K562 (cell line): ENCODE measurements around the gene KRTAP19-5. TPM values are rescaled to one million over a fixed set of nuclear protein-coding genes. Genes with fewer than 3 reads are reported as not detected.

Experiments used
- ATAC-seq: fragments of 200-7000 bp; cut with Tn5 transposase; 3 replicates; pipeline ENCODE4 v1.9.1; 2020; ENCODE audit warnings: moderate library complexity
- BruUV-seq: library from RNA; stranded (reverse); fragments of 400-500 nt; replicated peaks from 2 replicates; lab custom pipeline; 2021; lab: Mats Ljungman, UMichigan
- CTCF ChIA-PET: fragments of 300-600 bp; formaldehyde crosslinking; extraction: SDS; loops from one replicate; lab custom pipeline; 2021; ENCODE audit warnings: low intra/inter-chr PET ratio; lab: Yijun Ruan, JAX
- POLR2A ChIA-PET: fragments of 300-600, 350-650 bp; sonication (Branson Sonifier 250); formaldehyde crosslinking; extraction: SDS; loops from one replicate; lab custom pipeline; 2021; ENCODE audit warnings: antibody characterized with exemption, inconsistent platforms; lab: Yijun Ruan, JAX
- DNase-seq, 4 experiments: peaks; one replicate each; pipeline versions ENCODE4 v3.0.0 to v3.0.0-alpha.2; 2011 to 2018; ENCODE audit warnings: low spot score in 3 of 4, mixed read lengths in 3 of 4; ENCODE audit errors: extremely low read depth in 1 of 4
- FAIRE-seq: peaks from 2 replicates; lab custom pipeline; 2011; peaks lifted over from hg19 to GRCh38; lab: Jason Lieb, UNC
- H2AFZ ChIP-seq: 2 replicates; pipeline ENCODE4 v1.6.0; 2011; ENCODE audit warnings: low read depth, low read length, control low read depth, inconsistent platforms
- H3K27ac ChIP-seq: fragments of 200-600 bp; 3 replicates; pipeline ENCODE4 v1.8.0; 2011; ENCODE audit warnings: low read depth, mild to moderate bottlenecking, control low read depth, inconsistent platforms, low read length, moderate library complexity, mixed read lengths; ENCODE audit errors: extremely low read depth
- H3K27me3 ChIP-seq, 2 experiments: fragments of 300-600 bp in 1 of 2; 2 replicates in 1 of 2; 3 replicates in 1 of 2; pipeline versions ENCODE4 v1.6.0 to v1.8.0; 2011; ENCODE audit warnings: inconsistent platforms in 2 of 2, low read length in 2 of 2, mild to moderate bottlenecking in 1 of 2, mixed read lengths in 1 of 2, moderate library complexity in 1 of 2; ENCODE audit not compliant: control insufficient read depth in 2 of 2, insufficient read depth in 2 of 2
- H3K36me3 ChIP-seq: fragments of 300-600 bp; 3 replicates; pipeline ENCODE4 v1.8.0; 2011; ENCODE audit warnings: mild to moderate bottlenecking, low read length, inconsistent platforms; ENCODE audit not compliant: control insufficient read depth, insufficient read depth
- H3K4me1 ChIP-seq, 2 experiments: fragments of 200-600 bp in 1 of 2; replicated peaks in 1 of 2; 2 replicates in 1 of 2; 3 replicates in 1 of 2; pipeline versions ENCODE4 v1.5.1 to v1.8.0; 2011; ENCODE audit warnings: inconsistent platforms in 2 of 2, low read length in 2 of 2, mild to moderate bottlenecking in 1 of 2, mixed read lengths in 1 of 2, moderate library complexity in 1 of 2; ENCODE audit not compliant: control insufficient read depth in 2 of 2, insufficient read depth in 2 of 2
- H3K4me2 ChIP-seq: 2 replicates; pipeline ENCODE4 v1.6.1; 2011; ENCODE audit warnings: low read length, control low read depth, inconsistent platforms, mixed read lengths; ENCODE audit not compliant: insufficient read depth
- H3K4me3 ChIP-seq: fragments of 200-600 bp; sonication (generic), shearing (Covaris generic); 2 replicates; pipeline ENCODE4 v1.5.1; 2016; ENCODE audit warnings: control low read depth, inconsistent platforms
- H3K79me2 ChIP-seq: fragments of 200-600 bp; 3 replicates; pipeline ENCODE4 v1.8.0; 2011; ENCODE audit warnings: low read length, inconsistent platforms; ENCODE audit not compliant: control insufficient read depth, insufficient read depth
- H3K9ac ChIP-seq, 2 experiments: 2 replicates each; pipeline versions ENCODE4 v1.6.0 to v1.6.1; 2011; ENCODE audit warnings: low read depth in 2 of 2, low read length in 2 of 2, control low read depth in 1 of 2, inconsistent platforms in 1 of 2, mild to moderate bottlenecking in 1 of 2, mixed read lengths in 1 of 2; ENCODE audit not compliant: insufficient read depth in 1 of 2
- H3K9me1 ChIP-seq: one replicate; pipeline ENCODE4 v1.6.0; 2011; ENCODE audit warnings: inconsistent platforms, mild to moderate bottlenecking, low read length, moderate library complexity; ENCODE audit not compliant: control insufficient read depth, insufficient read depth
- H3K9me3 ChIP-seq: replicated peaks from 2 replicates; pipeline ENCODE4 v1.5.1; 2011; ENCODE audit warnings: low read depth, low read length, inconsistent platforms; ENCODE audit not compliant: control insufficient read depth, insufficient read depth
- H4K20me1 ChIP-seq: replicated peaks from 2 replicates; pipeline ENCODE4 v1.6.1; 2011; ENCODE audit warnings: low read length, inconsistent platforms, mixed read lengths; ENCODE audit not compliant: control insufficient read depth, insufficient read depth
- BMI1 ChIP-seq: fragments of 150-350 bp; IDR thresholded peaks from 2 replicates; pipeline ENCODE4 v1.6.1; 2014; ENCODE audit warnings: low read length
- CXXC5 ChIP-seq: fragments of 250-450 bp; sonication (Bioruptor Pico); IDR thresholded peaks from 2 replicates; pipeline ENCODE4 v1.8.0; 2022; ENCODE audit warnings: inconsistent platforms, mild to moderate bottlenecking, moderate library complexity
- EP400 ChIP-seq: fragments of 450-650 bp; IDR thresholded peaks from 2 replicates; pipeline ENCODE4 v1.6.1; 2017; ENCODE audit warnings: antibody characterized with exemption, mild to moderate bottlenecking, moderate library complexity
- FOS ChIP-seq: IDR thresholded peaks from 3 replicates; pipeline ENCODE4 v1.6.1; 2011; ENCODE audit not compliant: insufficient read length; ENCODE audit errors: extremely low read depth
- JUNB ChIP-seq: fragments of 450-650 bp; formaldehyde crosslinking; conservative IDR thresholded peaks from 2 replicates; pipeline ENCODE4 v1.4.0; 2020; ENCODE audit warnings: mild to moderate bottlenecking
- KDM2B ChIP-seq: fragments of 250-450 bp; sonication (Bioruptor Pico); IDR thresholded peaks from 2 replicates; pipeline ENCODE4 v1.8.0; 2021; ENCODE audit warnings: mild to moderate bottlenecking, moderate library complexity
- MEF2D ChIP-seq: conservative IDR thresholded peaks from 2 replicates; pipeline ENCODE4 v1.6.1; 2016; ENCODE audit warnings: low read depth, missing genetic modification characterization, missing compliant biosample characterization
- RBM15 ChIP-seq: fragments of 200-400 bp; formaldehyde crosslinking; IDR thresholded peaks from 2 replicates; pipeline ENCODE4 v1.6.1; 2018; ENCODE audit warnings: mild to moderate bottlenecking, low read length, moderate library complexity; ENCODE audit not compliant: insufficient read depth
- ZNF274 ChIP-seq: IDR thresholded peaks from 2 replicates; pipeline ENCODE4 v1.6.1; 2011; ENCODE audit warnings: low read depth, mild to moderate bottlenecking, low read length, moderate library complexity, borderline replicate concordance
- WGBS: fragments of 100-300 bp; shearing (Covaris generic); methylation state at CpG from one replicate; pipeline ENCODE4 v1.1.6; 2016; ENCODE audit warnings: low coverage, mixed read lengths; ENCODE audit not compliant: insufficient coverage; ENCODE audit errors: missing lambda C conversion rate; 5-methylcytosine and 5-hydroxymethylcytosine counted together
- in situ Hi-C: fragments of 300-500 bp; cut with MboI; formaldehyde crosslinking; loops from 4 replicates; pipeline ENCODE4 v1.15.0; 2018; ENCODE audit warnings: inconsistent platforms, mixed read lengths
- intact Hi-C: fragments of 100-400 bp; cut with micrococcal nuclease; formaldehyde crosslinking; loops from 2 replicates; pipeline ENCODE4 v1.14.2; 2022
- polyA plus RNA-seq, 8 experiments: library from polyadenylated mRNA; depleted of rRNA in 4 of 8; stranded (reverse) in 5 of 8; unstranded in 3 of 8; fragments of >200 nt; fragmentation: Nextera tagmentation in 2 of 8; fragmentation: Illumina TruSeq in 1 of 8; extraction: Ambion mirVana in 2 of 8; extraction: Trizol in 1 of 8; gene quantifications; 2 replicates each; pipeline versions ENCODE4 v1.2.1 to v1.2.3, GENCODE V29; 2011 to 2014; ENCODE audit warnings: inconsistent platforms in 1 of 8, missing spikeins in 1 of 8
- total RNA-seq, 7 experiments: library from RNA; depleted of rRNA in 6 of 7; stranded (reverse); fragments of >200 nt in 6 of 7; fragmentation: Illumina TruSeq in 2 of 7; extraction: Trizol in 2 of 7; gene quantifications; 2 replicates each; pipeline versions ENCODE4 v1.2.1 to v1.2.3, GENCODE V29; 2011 to 2021; ENCODE audit warnings: low replicate concordance in 1 of 7
- TF ChIP-seq, protein P1 (sequence below): IDR thresholded peaks from 2 replicates; pipeline ENCODE4 v1.6.1; 2014; ENCODE audit warnings: antibody characterized with exemption
- TF ChIP-seq, protein P2 (sequence below): fragments of 250-450 bp; sonication (Bioruptor Pico); IDR thresholded peaks from 2 replicates; pipeline ENCODE4 v1.9.0; 2021; ENCODE audit warnings: mild to moderate bottlenecking
- TF ChIP-seq, protein P3 (sequence below): fragments of 250-450 bp; sonication (Bioruptor Pico); IDR thresholded peaks from 2 replicates; pipeline ENCODE4 v1.8.0; 2022; ENCODE audit warnings: moderate library complexity, mild to moderate bottlenecking, inconsistent platforms
- TF ChIP-seq, protein P4 (sequence below), 2 experiments: fragments of 450-650 bp in 1 of 2; IDR thresholded peaks; 2 replicates each; pipeline ENCODE4 v1.6.1; 2011 to 2017; ENCODE audit warnings: low read depth in 2 of 2, antibody characterized with exemption in 1 of 2, borderline replicate concordance in 1 of 2, low read length in 1 of 2, mild to moderate bottlenecking in 1 of 2, mixed read lengths in 1 of 2; ENCODE audit not compliant: control insufficient read depth in 1 of 2
- TF ChIP-seq, protein P5 (sequence below), 2 experiments: IDR thresholded peaks; 2 replicates each; pipeline ENCODE4 v1.6.1; 2011; ENCODE audit warnings: borderline replicate concordance in 1 of 2, control low read depth in 1 of 2, low read depth in 1 of 2, low read length in 1 of 2, mild to moderate bottlenecking in 1 of 2, mixed read lengths in 1 of 2, moderate library complexity in 1 of 2; ENCODE audit not compliant: insufficient read depth in 1 of 2, insufficient read length in 1 of 2, poor library complexity in 1 of 2, severe bottlenecking in 1 of 2; ENCODE audit errors: extremely low read depth in 1 of 2

The KRTAP19-5 gene
- total and polyA plus RNA-seq, 9 of the 15 experiments (the other 6 are each of a cell fraction or from before 2014, with no cell fraction given): not detected

DNA sequence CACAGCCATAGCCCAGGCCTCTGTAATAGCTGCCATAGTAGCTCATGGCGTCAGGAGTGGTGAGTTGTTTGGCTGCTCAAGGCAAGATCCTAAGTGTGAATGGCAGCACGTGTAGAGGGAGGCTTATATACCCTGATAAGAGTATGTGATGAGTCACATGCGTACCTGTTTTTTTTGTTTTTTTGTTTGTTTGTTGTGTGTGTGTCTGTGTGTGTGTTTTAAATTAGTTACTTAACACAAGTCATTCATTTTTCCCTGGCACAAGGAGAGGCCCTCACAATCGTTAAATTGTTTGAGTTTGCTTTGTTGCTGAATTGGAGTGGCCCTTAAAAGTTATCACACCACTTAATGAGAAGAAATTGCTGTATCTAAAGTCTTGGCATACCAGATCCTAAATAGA is 4.9 kb downstream of the KRTAP19-5 start, which contains the start of gene KRTAP19-4:
Gene KRTAP19-4 (minus strand): TSS at position 101 of the 400 bp plus-strand sequence. CDS start 55 bp downstream, at position 46.
- POLR2A ChIA-PET: interaction anchor here (0.7 kb wide), 1 partner anchor 1037 kb away, joined by 3 read pairs; no protein-coding TSS in a partner anchor
- H3K36me3 ChIP-seq: no peaks in the 10 kb centered on the region
- no peaks in the 10 kb centered on the region for H3K27me3 ChIP-seq
- CTCF ChIA-PET: no interaction called here
- no peak within 1 kb of the TSS for H3K4me3 ChIP-seq
- H3K79me2 ChIP-seq: no peaks in the 10 kb centered on the region
- ATAC-seq (no peak), DNase-seq (no peak)
- H3K27ac ChIP-seq: no peak within 1 kb of the TSS
- H3K9me3 ChIP-seq: no peaks in the 10 kb centered on the region
- no peaks in the 10 kb centered on the region for H3K4me1 ChIP-seq
- intact Hi-C loops (no loop called here), in situ Hi-C loops (no loop called here)
- no peaks in the 10 kb centered on the region for H4K20me1 ChIP-seq
- 2% methylated on average over 4 of the region's 4 CpGs for WGBS
- BruUV-seq: no TSS peak
- no peak within 1 kb of the TSS for H3K4me2 ChIP-seq
- no peaks in the 10 kb centered on the region for H3K9me1 ChIP-seq
- TF ChIP-seq MEF2D (tag) (no peak), RBM15 (no peak), CXXC5 (CRISPR knock-in tag) (no peak), EP400 (no peak), JUNB (no peak), FOS (no peak), KDM2B (CRISPR knock-in tag) (no peak), BMI1 (no peak), ZNF274 (no peak)
- TF ChIP-seq, protein P1, sequence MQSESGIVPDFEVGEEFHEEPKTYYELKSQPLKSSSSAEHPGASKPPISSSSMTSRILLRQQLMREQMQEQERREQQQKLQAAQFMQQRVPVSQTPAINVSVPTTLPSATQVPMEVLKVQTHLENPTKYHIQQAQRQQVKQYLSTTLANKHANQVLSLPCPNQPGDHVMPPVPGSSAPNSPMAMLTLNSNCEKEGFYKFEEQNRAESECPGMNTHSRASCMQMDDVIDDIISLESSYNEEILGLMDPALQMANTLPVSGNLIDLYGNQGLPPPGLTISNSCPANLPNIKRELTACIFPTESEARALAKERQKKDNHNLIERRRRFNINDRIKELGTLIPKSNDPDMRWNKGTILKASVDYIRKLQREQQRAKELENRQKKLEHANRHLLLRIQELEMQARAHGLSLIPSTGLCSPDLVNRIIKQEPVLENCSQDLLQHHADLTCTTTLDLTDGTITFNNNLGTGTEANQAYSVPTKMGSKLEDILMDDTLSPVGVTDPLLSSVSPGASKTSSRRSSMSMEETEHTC: no peak
- TF ChIP-seq, protein P2, sequence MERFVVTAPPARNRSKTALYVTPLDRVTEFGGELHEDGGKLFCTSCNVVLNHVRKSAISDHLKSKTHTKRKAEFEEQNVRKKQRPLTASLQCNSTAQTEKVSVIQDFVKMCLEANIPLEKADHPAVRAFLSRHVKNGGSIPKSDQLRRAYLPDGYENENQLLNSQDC (CRISPR knock-in tag): no peak
- TF ChIP-seq, protein P3, sequence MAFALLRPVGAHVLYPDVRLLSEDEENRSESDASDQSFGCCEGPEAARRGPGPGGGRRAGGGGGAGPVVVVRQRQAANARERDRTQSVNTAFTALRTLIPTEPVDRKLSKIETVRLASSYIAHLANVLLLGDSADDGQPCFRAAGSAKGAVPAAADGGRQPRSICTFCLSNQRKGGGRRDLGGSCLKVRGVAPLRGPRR: no peak
- TF ChIP-seq, protein P4, sequence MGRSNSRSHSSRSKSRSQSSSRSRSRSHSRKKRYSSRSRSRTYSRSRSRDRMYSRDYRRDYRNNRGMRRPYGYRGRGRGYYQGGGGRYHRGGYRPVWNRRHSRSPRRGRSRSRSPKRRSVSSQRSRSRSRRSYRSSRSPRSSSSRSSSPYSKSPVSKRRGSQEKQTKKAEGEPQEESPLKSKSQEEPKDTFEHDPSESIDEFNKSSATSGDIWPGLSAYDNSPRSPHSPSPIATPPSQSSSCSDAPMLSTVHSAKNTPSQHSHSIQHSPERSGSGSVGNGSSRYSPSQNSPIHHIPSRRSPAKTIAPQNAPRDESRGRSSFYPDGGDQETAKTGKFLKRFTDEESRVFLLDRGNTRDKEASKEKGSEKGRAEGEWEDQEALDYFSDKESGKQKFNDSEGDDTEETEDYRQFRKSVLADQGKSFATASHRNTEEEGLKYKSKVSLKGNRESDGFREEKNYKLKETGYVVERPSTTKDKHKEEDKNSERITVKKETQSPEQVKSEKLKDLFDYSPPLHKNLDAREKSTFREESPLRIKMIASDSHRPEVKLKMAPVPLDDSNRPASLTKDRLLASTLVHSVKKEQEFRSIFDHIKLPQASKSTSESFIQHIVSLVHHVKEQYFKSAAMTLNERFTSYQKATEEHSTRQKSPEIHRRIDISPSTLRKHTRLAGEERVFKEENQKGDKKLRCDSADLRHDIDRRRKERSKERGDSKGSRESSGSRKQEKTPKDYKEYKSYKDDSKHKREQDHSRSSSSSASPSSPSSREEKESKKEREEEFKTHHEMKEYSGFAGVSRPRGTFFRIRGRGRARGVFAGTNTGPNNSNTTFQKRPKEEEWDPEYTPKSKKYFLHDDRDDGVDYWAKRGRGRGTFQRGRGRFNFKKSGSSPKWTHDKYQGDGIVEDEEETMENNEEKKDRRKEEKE (IDR thresholded peaks at IDR 0.05; ENCODE audit: borderline replicate concordance in 1 of 2, control insufficient read depth in 1 of 2, low read depth in 2 of 2, low read length in 1 of 2): no peak
- TF ChIP-seq, protein P5, sequence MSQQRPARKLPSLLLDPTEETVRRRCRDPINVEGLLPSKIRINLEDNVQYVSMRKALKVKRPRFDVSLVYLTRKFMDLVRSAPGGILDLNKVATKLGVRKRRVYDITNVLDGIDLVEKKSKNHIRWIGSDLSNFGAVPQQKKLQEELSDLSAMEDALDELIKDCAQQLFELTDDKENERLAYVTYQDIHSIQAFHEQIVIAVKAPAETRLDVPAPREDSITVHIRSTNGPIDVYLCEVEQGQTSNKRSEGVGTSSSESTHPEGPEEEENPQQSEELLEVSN (IDR thresholded peaks at IDR 0.05; ENCODE audit: borderline replicate concordance in 1 of 2, extremely low read depth in 1 of 2, insufficient read depth in 1 of 2, insufficient read length in 1 of 2, low read depth in 1 of 2, low read length in 1 of 2, poor library complexity in 1 of 2, severe bottlenecking in 1 of 2): no peak
- TF ChIP-seq, all 486 proteins: peak for 0
- no peak within 1 kb of the TSS for H3K9ac ChIP-seq
- no peak within 1 kb of the TSS for H2AFZ ChIP-seq
- no peak for FAIRE-seq
